Kidney (tissue), 14 donors: Measurements from ENCODE around the gene STK38. TPM values are rescaled to one million over a fixed set of nuclear protein-coding genes. Genes with fewer than 3 reads are reported as not detected.

Experiments used
- DNase-seq, 5 donors: peaks; one replicate each; pipeline ENCODE4 v3.0.0-alpha.2; 2013 to 2020
- FAIRE-seq: peaks from 2 replicates; lab custom pipeline; 2012; peaks lifted over from hg19 to GRCh38; lab: Jason Lieb, UNC
- H3K27ac ChIP-seq, 2 donors: one replicate each; pipeline ENCODE4 v1.7.0; 2013; ENCODE audit warnings: low read depth in 2 of 2, low read length in 2 of 2, inconsistent platforms in 1 of 2
- H3K27me3 ChIP-seq: one replicate; pipeline ENCODE4 v1.7.1; 2013; ENCODE audit warnings: low read length, inconsistent platforms; ENCODE audit not compliant: control insufficient read depth, insufficient read depth
- H3K36me3 ChIP-seq, 3 donors: one replicate each; pipeline versions ENCODE4 v1.7.0 to v1.7.1; 2013; ENCODE audit warnings: low read length in 3 of 3, control low read depth in 1 of 3, inconsistent platforms in 1 of 3; ENCODE audit not compliant: insufficient read depth in 3 of 3, control insufficient read depth in 2 of 3
- H3K4me1 ChIP-seq, 3 donors: one replicate each; pipeline versions ENCODE4 v1.7.0 to v1.7.1; 2013; ENCODE audit warnings: low read length in 3 of 3, inconsistent platforms in 1 of 3, low read depth in 1 of 3; ENCODE audit not compliant: control insufficient read depth in 2 of 3, insufficient read depth in 2 of 3
- H3K4me3 ChIP-seq, 3 donors: one replicate each; pipeline versions ENCODE4 v1.7.0 to v1.8.1; 2013; ENCODE audit warnings: low read length in 3 of 3, control low read depth in 1 of 3, inconsistent platforms in 1 of 3
- H3K9ac ChIP-seq, 3 donors: one replicate each; pipeline versions ENCODE4 v1.7.0 to v1.7.1; 2013; ENCODE audit warnings: low read length in 3 of 3, control low read depth in 1 of 3, inconsistent platforms in 1 of 3
- H3K9me3 ChIP-seq, 3 donors: one replicate each; pipeline versions ENCODE4 v1.7.0 to v1.7.1; 2013; ENCODE audit warnings: low read length in 3 of 3, control low read depth in 1 of 3, inconsistent platforms in 1 of 3; ENCODE audit not compliant: control insufficient read depth in 2 of 3, insufficient read depth in 1 of 3
- CTCF ChIP-seq: IDR thresholded peaks from 3 replicates; pipeline ENCODE4 v1.5.1; 2012; ENCODE audit warnings: mild to moderate bottlenecking, moderate library complexity, borderline replicate concordance; ENCODE audit not compliant: insufficient read depth; ENCODE audit errors: extremely low read depth
- intact Hi-C: fragments of 100-400 bp; cut with DNase I; formaldehyde crosslinking; loops from one replicate; pipeline ENCODE4 v1.11.1; 2022
- polyA plus RNA-seq: library from polyadenylated mRNA; stranded (reverse); fragments of 350-450 nt; fragmentation: Illumina TruSeq; extraction: RNeasy Lipid Tissue Mini Kit (QIAGEN cat#74804); gene quantifications from one replicate; pipeline ENCODE4 v1.2.3, GENCODE V29; 2014; ENCODE audit warnings: low read depth, low replicate concordance; ENCODE audit not compliant: insufficient read depth
- total RNA-seq: library from RNA; stranded (reverse); fragmentation: NEBNext Ultra II Directional; extraction: Animal tissue kit (Norgen Biotek cat#: 25700); gene quantifications from one replicate; pipeline ENCODE4 v1.2.1, GENCODE V29; 2021
- donor health status: control.
- donor health status: control.
- donor health status: control.
- donor health status: control.
- donor health status: control.
- donor health status: DM: yes; HTN: yes; CAD: no.
- donor health status: Normal renal cell carcinoma (clear cell type).

The STK38 gene
- total and polyA plus RNA-seq, 2 donors from 2014 or later = 21.3 to 30.4 TPM

GRCh38 chr6:36542041-36542440 lies 5.2 kb downstream of the STK38 start:
- H3K4me3 ChIP-seq = no peak overlapping the region
- no peak overlapping the region for H3K27ac ChIP-seq
- no peak overlapping the region for H3K9ac ChIP-seq
- peaks cover 2 to 17% (median 4%) of the 10 kb centered on the region in 3 donors for H3K36me3 ChIP-seq
- DNase-seq = no peak
- H3K4me1 ChIP-seq = peaks cover 0 to 18% (median 5%) of the 10 kb centered on the region in 3 donors
- no peaks in the 10 kb centered on the region for H3K27me3 ChIP-seq
- no peaks in the 10 kb centered on the region for H3K9me3 ChIP-seq
- FAIRE-seq = no peak
- intact Hi-C loops = no loop called here
- TF ChIP-seq CTCF = no peak

- Histone ChIP-seq H3K4me3 (no peak overlapping the region), H3K27ac (no peak overlapping the region), H3K9me3 (no peaks in the 10 kb centered on the region), H3K4me1 (peaks cover 0 to 9% (median 5%) of the 10 kb centered on the region in 3 donors), H3K36me3 (peaks cover 2 to 17% (median 4%) of the 10 kb centered on the region in 3 donors), H3K27me3 (no peaks in the 10 kb centered on the region), H3K9ac (no peak overlapping the region)
- DNase-seq (no peak), FAIRE-seq (no peak)
- TF ChIP-seq CTCF = no peak
- intact Hi-C loops = no loop called here
Observed at GRCh38 chr6:36539814-36540568, 7.3 kb downstream of the STK38 start.

GRCh38 chr6:36536873-36537547 lies 10.3 kb downstream of the STK38 start:
- intact Hi-C loops = no loop called here
- H3K36me3 ChIP-seq = peaks cover 2 to 17% (median 4%) of the 10 kb centered on the region in 3 donors
- FAIRE-seq = no peak

More at GRCh38 chr6:36536873-36537547, 10.3 kb downstream of the STK38 start:
- Histone ChIP-seq H3K9me3 (no peaks in the 10 kb centered on the region), H3K9ac (no peak overlapping the region), H3K4me3 (no peak overlapping the region), H3K4me1 (no peaks in the 10 kb centered on the region), H3K27ac (no peak overlapping the region), H3K27me3 (no peaks in the 10 kb centered on the region)
- TF ChIP-seq CTCF = no peak
- no peak for DNase-seq
